WTC11 (cell line): ENCODE data around the gene ZBTB48.

ENCODE experiments used
- CREM ChIP-seq: sonication (generic); formaldehyde crosslinking; IDR thresholded peaks from 2 replicates; pipeline ENCODE4 v1.8.1; 2022; ENCODE audit warnings: mild to moderate bottlenecking, missing genetic modification reagents, moderate library complexity
- SP1 ChIP-seq: sonication (generic); formaldehyde crosslinking; conservative IDR thresholded peaks from 2 replicates; pipeline ENCODE4 v1.8.1; 2022; ENCODE audit warnings: missing genetic modification reagents
- ZNF423 ChIP-seq: fragments of 250-450 bp; sonication (Bioruptor Pico); IDR thresholded peaks from 2 replicates; pipeline ENCODE4 v2.1.2; 2022; ENCODE audit warnings: mild to moderate bottlenecking, moderate library complexity
- ZNF671 ChIP-seq: fragments of 250-450 bp; sonication (Bioruptor Pico); IDR thresholded peaks from 2 replicates; pipeline ENCODE4 v1.8.0; 2021; ENCODE audit warnings: mild to moderate bottlenecking
- TF ChIP-seq, protein P1 (sequence below): fragments of 200-600 bp; IDR thresholded peaks from 2 replicates; pipeline ENCODE4 v1.8.0; 2022; ENCODE audit warnings: antibody characterized with exemption

DNA sequence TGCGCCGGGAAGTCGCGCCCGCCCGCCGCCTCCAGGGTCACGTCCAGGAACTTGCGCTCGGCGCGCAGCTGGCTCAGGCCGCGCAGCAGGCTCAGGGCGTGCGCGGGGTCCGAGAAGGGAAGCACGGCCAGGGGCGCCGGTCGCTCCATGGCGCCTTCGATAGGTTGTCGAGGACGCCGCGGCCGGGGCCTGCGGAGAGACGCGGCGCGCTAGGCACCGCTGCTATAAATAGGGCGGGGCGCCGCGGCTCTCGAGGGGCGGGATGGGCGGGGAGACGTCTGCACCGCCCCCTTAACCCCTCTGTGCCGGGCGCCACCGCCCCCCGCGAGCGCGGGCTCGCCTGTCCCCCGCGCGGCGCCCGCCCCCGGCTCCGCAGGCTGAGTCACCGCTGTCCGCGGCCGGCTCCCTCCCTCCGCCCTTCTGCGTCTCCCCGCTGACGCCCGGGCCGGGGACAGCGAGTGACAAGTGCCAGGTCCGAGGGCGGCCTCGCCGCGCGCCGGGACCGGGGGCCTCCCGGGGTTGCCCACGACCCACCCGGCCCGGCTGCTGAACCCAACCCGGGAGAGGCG lies 23.0 kb downstream of the ZBTB48 start, which contains the start of gene KLHL21:
- TF ChIP-seq, protein P1, sequence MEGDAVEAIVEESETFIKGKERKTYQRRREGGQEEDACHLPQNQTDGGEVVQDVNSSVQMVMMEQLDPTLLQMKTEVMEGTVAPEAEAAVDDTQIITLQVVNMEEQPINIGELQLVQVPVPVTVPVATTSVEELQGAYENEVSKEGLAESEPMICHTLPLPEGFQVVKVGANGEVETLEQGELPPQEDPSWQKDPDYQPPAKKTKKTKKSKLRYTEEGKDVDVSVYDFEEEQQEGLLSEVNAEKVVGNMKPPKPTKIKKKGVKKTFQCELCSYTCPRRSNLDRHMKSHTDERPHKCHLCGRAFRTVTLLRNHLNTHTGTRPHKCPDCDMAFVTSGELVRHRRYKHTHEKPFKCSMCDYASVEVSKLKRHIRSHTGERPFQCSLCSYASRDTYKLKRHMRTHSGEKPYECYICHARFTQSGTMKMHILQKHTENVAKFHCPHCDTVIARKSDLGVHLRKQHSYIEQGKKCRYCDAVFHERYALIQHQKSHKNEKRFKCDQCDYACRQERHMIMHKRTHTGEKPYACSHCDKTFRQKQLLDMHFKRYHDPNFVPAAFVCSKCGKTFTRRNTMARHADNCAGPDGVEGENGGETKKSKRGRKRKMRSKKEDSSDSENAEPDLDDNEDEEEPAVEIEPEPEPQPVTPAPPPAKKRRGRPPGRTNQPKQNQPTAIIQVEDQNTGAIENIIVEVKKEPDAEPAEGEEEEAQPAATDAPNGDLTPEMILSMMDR: no peak
- TF ChIP-seq ZNF423 (CRISPR knock-in tag): no peak
- TF ChIP-seq ZNF671 (CRISPR knock-in tag): no peak
- no peak for TF ChIP-seq CREM (CRISPR knock-in tag)
- peak; percentile 80; the same call in 1 of the 2 replicates for TF ChIP-seq SP1
